DND-41 (cell line): Measurements from ENCODE around the gene EXO1.

Experiments used
- CTCF ChIP-seq: IDR thresholded peaks from 2 replicates; pipeline ENCODE4 v1.5.1; 2012; ENCODE audit warnings: borderline replicate concordance, low read length, moderate library complexity, mild to moderate bottlenecking; ENCODE audit not compliant: poor library complexity, severe bottlenecking; ENCODE audit errors: extremely low read depth
- EZH2 ChIP-seq: IDR thresholded peaks from 3 replicates; pipeline ENCODE4 v1.6.1; 2012; ENCODE audit warnings: borderline replicate concordance, low read depth, mild to moderate bottlenecking, moderate library complexity, low read length, inconsistent platforms; ENCODE audit not compliant: severe bottlenecking

GRCh38 chr1:241894016-241894415, 46.0 kb downstream of the EXO1 start:
- TF ChIP-seq CTCF (no peak), EZH2 (no peak)
